ENCODE data around the gene APBB1IP. TPM values are rescaled to one million over a fixed set of nuclear protein-coding genes. Genes with fewer than 3 reads are reported as not detected.

APBB1IP gene
- polyA plus RNA-seq, 3 donors, result 24.6 to 78.7 (median 45.4) TPM

DNA sequence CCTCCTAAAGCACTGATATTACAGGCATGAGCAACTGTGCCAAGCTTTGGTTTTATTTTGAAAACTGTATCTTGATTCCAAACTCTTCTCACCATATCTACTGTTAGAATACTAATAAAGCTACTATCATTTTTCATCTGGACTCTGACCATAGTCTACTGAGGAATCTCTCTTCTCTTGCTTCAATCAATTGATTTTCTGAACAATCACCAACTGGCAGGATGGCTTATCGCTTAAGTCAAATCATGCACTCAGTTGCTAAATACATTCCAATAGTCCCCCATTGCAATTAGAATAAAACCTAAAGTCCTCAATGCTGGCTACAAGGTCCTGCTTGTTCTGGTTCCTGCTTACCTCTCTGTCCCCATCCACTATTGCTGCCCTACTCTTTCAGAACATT is 2.3 kb upstream of the APBB1IP start:
- H3K27ac Mint-ChIP-seq, result peak overlapping the region in 4 of 7 donors; percentile 25 to 78 (median 66)
- Histone ChIP-seq H3K9ac (ENCODE audit: insufficient read depth, low read length, poor library complexity, severe bottlenecking) (no peak overlapping the region), H3K36me3 (replicated peaks in 1 of 2; ENCODE audit: control insufficient read depth in 1 of 2, insufficient read depth in 2 of 2, low read length in 2 of 2) (peaks cover 0 to under 1% of the 10 kb centered on the region in 2 donors), H3K4me1 (ENCODE audit: control insufficient read depth in 1 of 2, insufficient read depth in 2 of 2, low read length in 2 of 2) (peaks cover 64 to 82% of the 10 kb centered on the region in 2 donors), H3K79me2 (ENCODE audit: insufficient read depth, low read length) (peaks cover 27% of the 10 kb centered on the region), H3K4me3 (replicated peaks in 1 of 3; ENCODE audit: low read depth in 2 of 3, low read length in 3 of 3) (no peak overlapping the region), H3K4me2 (replicated peaks; ENCODE audit: extremely low read depth, low read length, poor library complexity, severe bottlenecking) (no peak overlapping the region), H3K27me3 (ENCODE audit: control insufficient read depth in 2 of 2, insufficient read depth in 2 of 2, low read length in 2 of 2) (no peaks in the 10 kb centered on the region), H3K9me3 (replicated peaks in 1 of 2; ENCODE audit: control insufficient read depth in 1 of 2, insufficient read depth in 1 of 2, low read length in 2 of 2) (no peaks in the 10 kb centered on the region), H2AFZ (ENCODE audit: insufficient read depth, low read depth, low read length, poor library complexity, severe bottlenecking) (no peak overlapping the region), H4K20me1 (ENCODE audit: insufficient read depth, low read length) (peaks cover 3% of the 10 kb centered on the region), H3K27ac (ENCODE audit: low read depth in 1 of 2, low read length in 2 of 2) (peak overlapping the region in 1 of 2 donors; percentile 33)
- no peak overlapping the region for H3K4me3 Mint-ChIP-seq
- 89% methylated on average over 1 of the region's 1 CpG for WGBS (ENCODE audit: insufficient coverage)
- H3K4me1 Mint-ChIP-seq, result peaks cover 35% of the 10 kb centered on the region
- peaks cover under 1 to 3% of the 10 kb centered on the region in 2 donors for H3K36me3 Mint-ChIP-seq
- DNase-seq, result no peak
- TF ChIP-seq CTCF (IDR thresholded peaks at IDR 0.05), result no peak
- peaks cover 0 to 2% (median 0%) of the 10 kb centered on the region in 3 donors for H3K27me3 Mint-ChIP-seq (ENCODE audit: low read depth in 3 of 3)
- H3K9me3 Mint-ChIP-seq, result no peaks in the 10 kb centered on the region
- intact Hi-C loops (cut with micrococcal nuclease), result loop anchor here (5.0 to 10.0 kb wide), 4 partner anchors 46 to 119 kb away; no protein-coding TSS in a partner anchor

DNA sequence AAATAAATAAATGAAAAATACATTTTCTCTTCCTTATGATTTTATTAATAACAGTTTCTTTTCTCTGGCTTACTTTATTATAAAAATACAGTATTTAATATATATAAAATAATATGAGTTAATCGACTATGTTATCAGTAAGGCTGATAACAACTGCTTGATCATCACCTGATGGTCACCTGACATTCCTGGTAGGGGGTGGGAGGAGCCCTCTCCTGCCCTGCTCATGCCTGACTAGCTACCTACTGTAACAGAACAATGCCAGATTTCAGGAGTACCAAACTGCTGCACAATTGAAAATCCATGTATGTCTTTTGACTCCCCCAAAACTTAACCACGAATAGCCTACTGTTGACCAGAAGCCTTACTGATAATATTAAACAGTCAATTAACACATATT is 1.3 kb upstream of the APBB1IP start:
- H3K4me3 ChIP-seq (replicated peaks in 1 of 3; ENCODE audit: low read depth in 2 of 3, low read length in 3 of 3), result peak overlapping the region in 1 of 3 experiments; percentile 94
- intact Hi-C loops (cut with micrococcal nuclease), result loop anchor here (5.0 to 10.0 kb wide), 4 partner anchors 45 to 118 kb away; no protein-coding TSS in a partner anchor
- H3K4me1 Mint-ChIP-seq, result peaks cover 44% of the 10 kb centered on the region
- no peak overlapping the region for H3K4me2 ChIP-seq (replicated peaks; ENCODE audit: extremely low read depth, low read length, poor library complexity, severe bottlenecking)
- H3K27ac Mint-ChIP-seq, result peak overlapping the region; percentile 78 to 99 (median 96)
- H2AFZ ChIP-seq (ENCODE audit: insufficient read depth, low read depth, low read length, poor library complexity, severe bottlenecking), result no peak overlapping the region
- peaks cover 10% of the 10 kb centered on the region for H4K20me1 ChIP-seq (ENCODE audit: insufficient read depth, low read length)
- H3K9me3 ChIP-seq (replicated peaks in 1 of 2; ENCODE audit: control insufficient read depth in 1 of 2, insufficient read depth in 1 of 2, low read length in 2 of 2), result no peaks in the 10 kb centered on the region
- no peak overlapping the region for H3K9ac ChIP-seq (ENCODE audit: insufficient read depth, low read length, poor library complexity, severe bottlenecking)
- DNase-seq, result no peak
- no peak for TF ChIP-seq CTCF (IDR thresholded peaks at IDR 0.05)
- H3K27me3 Mint-ChIP-seq (ENCODE audit: low read depth in 3 of 3), result no peaks in the 10 kb centered on the region
- H3K36me3 Mint-ChIP-seq, result peaks cover 10 to 12% of the 10 kb centered on the region in 2 donors
- H3K4me1 ChIP-seq (ENCODE audit: control insufficient read depth in 1 of 2, insufficient read depth in 2 of 2, low read length in 2 of 2), result peaks cover 62 to 84% of the 10 kb centered on the region in 2 donors
- WGBS (ENCODE audit: insufficient coverage), result no CpG with 5 or more reads among the region's 2 CpGs
- H3K27me3 ChIP-seq (ENCODE audit: control insufficient read depth in 2 of 2, insufficient read depth in 2 of 2, low read length in 2 of 2), result no peaks in the 10 kb centered on the region
- no peak overlapping the region for H3K4me3 Mint-ChIP-seq
- peaks cover 5 to 11% of the 10 kb centered on the region in 2 donors for H3K36me3 ChIP-seq (replicated peaks in 1 of 2; ENCODE audit: control insufficient read depth in 1 of 2, insufficient read depth in 2 of 2, low read length in 2 of 2)
- H3K9me3 Mint-ChIP-seq, result no peaks in the 10 kb centered on the region
- peak overlapping the region; percentile 45 to 97 for H3K27ac ChIP-seq (ENCODE audit: low read depth in 1 of 2, low read length in 2 of 2)
- H3K79me2 ChIP-seq (ENCODE audit: insufficient read depth, low read length), result peaks cover 37% of the 10 kb centered on the region

Data from CD14-positive monocyte (primary cell).